Pancreas (tissue), 10 donors: ENCODE data around the gene CSNK1G1. TPM values are rescaled to one million over a fixed set of nuclear protein-coding genes. Genes with fewer than 3 reads are reported as not detected.

Experiments used
- ATAC-seq, 4 donors: fragments of 200-7000 bp; cut with Tn5 transposase; one replicate each; pipeline versions ENCODE4 v1.8.0 to v1.9.1; 2020; ENCODE audit warnings: mild to moderate bottlenecking in 4 of 4, moderate library complexity in 4 of 4
- DNase-seq, 6 donors: peaks; one replicate each; pipeline ENCODE4 v3.0.0-alpha.2; 2020
- FAIRE-seq: peaks from 2 replicates; lab custom pipeline; 2012; peaks lifted over from hg19 to GRCh38; lab: Jason Lieb, UNC
- H3K27ac ChIP-seq, 4 donors: fragments of 200-600 bp; sonication (generic); 1 replicate in 3 of 4; 2 replicates in 1 of 4; pipeline versions ENCODE4 v1.5.0 to v1.8.0; 2020
- H3K27me3 ChIP-seq, 4 donors: fragments of 200-600 bp; one replicate each; pipeline ENCODE4 v1.8.0; 2021
- H3K36me3 ChIP-seq, 3 donors: fragments of 200-600 bp; sonication (generic) in 1 of 3; one replicate each; pipeline versions ENCODE4 v1.5.0 to v1.8.0; 2020 to 2021
- H3K4me1 ChIP-seq, 3 donors: fragments of 200-600 bp; one replicate each; pipeline ENCODE4 v1.8.0; 2021
- H3K4me3 ChIP-seq, 4 donors: fragments of 200-600 bp; sonication (generic) in 2 of 4; one replicate each; pipeline versions ENCODE4 v1.5.0 to v1.8.0; 2020 to 2021
- H3K9me3 ChIP-seq, 4 donors: fragments of 200-600 bp; one replicate each; pipeline ENCODE4 v1.8.0; 2021
- WGBS, 2 donors: extraction: QIAGEN DNeasy Blood & Tissue Kit; methylation state at CpG; one replicate each; pipeline ENCODE4 v1.1.7; 2013; 5-methylcytosine and 5-hydroxymethylcytosine counted together
- intact Hi-C, 3 donors: fragments of 100-400 bp; cut with DNase I; formaldehyde crosslinking; loops; one replicate each; pipeline versions ENCODE4 v1.11.1 to v1.14.2; 2022
- polyA plus RNA-seq, 2 donors: library from polyadenylated mRNA; stranded (reverse); fragments of 200-250 nt; gene quantifications; one replicate each; pipeline ENCODE4 v1.2.3, GENCODE V29; 2013
- total RNA-seq, 6 donors: library from RNA; stranded (reverse); fragmentation: NEBNext Ultra II Directional in 4 of 6; extraction: Animal tissue kit (Norgen Biotek cat#: 25700) in 4 of 6; gene quantifications; one replicate each; pipeline versions ENCODE4 v1.2.1 to v1.2.4, GENCODE V29; 2021 to 2023
- TF ChIP-seq, protein P1 (sequence below), 4 donors: fragments of 200-600 bp; sonication (generic) in 3 of 4; IDR thresholded peaks; one replicate each; pipeline versions ENCODE4 v1.5.0 to v1.8.0; 2021; ENCODE audit warnings: antibody characterized with exemption in 4 of 4
- donor health status: healthy with polysubstance abuse.
- donor health status: DM: no; HTN: no; CAD: no; lungs with moderate emphysema.
- donor health status: DM: no; HTN: no; CAD: no.
- donor health status: control.
- donor health status: control.
- donor health status: Bipolar disorder and iron deficiency.
- donor health status: DM: yes; HTN: yes; CAD: no.
- donor health status: DM: no; HTN: no; CAD: no.
- donor health status: DM: no; HTN: no; CAD: no.
- donor health status: DM: yes; HTN: yes; CAD: no.

CSNK1G1 gene
- total and polyA plus RNA-seq, 8 donors, result 2.4 to 12.1 (median 7.0) TPM

DNA sequence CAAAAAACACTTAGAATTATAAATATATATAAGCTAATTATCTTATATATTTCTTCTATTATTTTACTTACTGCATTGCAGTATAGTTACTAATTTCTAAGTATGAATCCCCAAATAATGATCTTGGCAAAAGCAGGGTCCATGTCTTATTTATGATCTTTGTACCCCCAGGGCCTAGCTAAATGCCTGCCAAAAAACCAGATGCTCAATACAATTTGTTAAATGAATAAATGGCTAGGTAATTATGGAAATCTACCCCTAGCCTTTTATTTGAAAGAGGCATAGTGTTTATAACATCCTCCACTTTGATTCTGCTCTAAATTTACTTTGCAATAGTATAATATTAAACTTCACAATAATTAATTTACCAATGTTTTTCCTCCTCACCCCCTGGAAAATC is 69.5 kb downstream of the CSNK1G1 start:
- H3K4me1 ChIP-seq, result peaks cover 0 to 11% (median 8%) of the 10 kb centered on the region in 3 donors
- H3K36me3 ChIP-seq, result no peaks in the 10 kb centered on the region
- H3K9me3 ChIP-seq, result no peaks in the 10 kb centered on the region
- no peak for DNase-seq
- no peak overlapping the region for H3K4me3 ChIP-seq
- no peak for ATAC-seq
- H3K27ac ChIP-seq, result no peak overlapping the region
- TF ChIP-seq, protein P1, sequence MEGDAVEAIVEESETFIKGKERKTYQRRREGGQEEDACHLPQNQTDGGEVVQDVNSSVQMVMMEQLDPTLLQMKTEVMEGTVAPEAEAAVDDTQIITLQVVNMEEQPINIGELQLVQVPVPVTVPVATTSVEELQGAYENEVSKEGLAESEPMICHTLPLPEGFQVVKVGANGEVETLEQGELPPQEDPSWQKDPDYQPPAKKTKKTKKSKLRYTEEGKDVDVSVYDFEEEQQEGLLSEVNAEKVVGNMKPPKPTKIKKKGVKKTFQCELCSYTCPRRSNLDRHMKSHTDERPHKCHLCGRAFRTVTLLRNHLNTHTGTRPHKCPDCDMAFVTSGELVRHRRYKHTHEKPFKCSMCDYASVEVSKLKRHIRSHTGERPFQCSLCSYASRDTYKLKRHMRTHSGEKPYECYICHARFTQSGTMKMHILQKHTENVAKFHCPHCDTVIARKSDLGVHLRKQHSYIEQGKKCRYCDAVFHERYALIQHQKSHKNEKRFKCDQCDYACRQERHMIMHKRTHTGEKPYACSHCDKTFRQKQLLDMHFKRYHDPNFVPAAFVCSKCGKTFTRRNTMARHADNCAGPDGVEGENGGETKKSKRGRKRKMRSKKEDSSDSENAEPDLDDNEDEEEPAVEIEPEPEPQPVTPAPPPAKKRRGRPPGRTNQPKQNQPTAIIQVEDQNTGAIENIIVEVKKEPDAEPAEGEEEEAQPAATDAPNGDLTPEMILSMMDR (IDR thresholded peaks at IDR 0.05), result no peak
- FAIRE-seq, result no peak
- intact Hi-C loops, result no loop called here
- H3K27me3 ChIP-seq, result no peaks in the 10 kb centered on the region

DNA sequence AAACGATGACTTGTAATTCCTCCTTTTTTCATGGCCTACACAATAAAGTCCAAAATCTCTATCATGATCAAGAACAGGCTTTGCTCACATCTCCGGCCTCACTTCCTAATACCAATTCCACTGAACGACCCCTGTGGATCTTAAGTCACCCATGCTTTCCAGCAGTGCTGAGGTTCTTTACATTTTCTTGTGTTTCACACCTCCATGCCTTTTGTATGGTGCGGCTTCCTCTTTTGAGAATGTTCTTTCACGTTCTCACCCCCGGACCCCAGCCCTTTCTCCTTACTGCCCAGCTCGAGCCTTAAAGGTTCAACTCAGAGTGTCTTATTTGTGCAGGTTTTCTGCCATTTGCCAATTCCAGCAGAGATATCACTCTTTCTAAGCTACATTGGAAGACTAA is 70.1 kb downstream of the CSNK1G1 start:
- WGBS, 2 donors, result 80 to 84% methylated on average over 7 of the region's 7 CpGs
- Histone ChIP-seq H3K9me3 (no peaks in the 10 kb centered on the region), H3K36me3 (no peaks in the 10 kb centered on the region), H3K27ac (no peak overlapping the region), H3K4me3 (no peak overlapping the region), H3K27me3 (no peaks in the 10 kb centered on the region), H3K4me1 (peaks cover 0 to 11% (median 8%) of the 10 kb centered on the region in 3 donors)
- ATAC-seq (no peak), DNase-seq (no peak), FAIRE-seq (no peak)
- intact Hi-C loops, result no loop called here
- TF ChIP-seq, protein P1 (IDR thresholded peaks at IDR 0.05), result no peak

GRCh38 chr15:64285150-64285549 is 70.8 kb downstream of the CSNK1G1 start:
- intact Hi-C loops, result no loop called here
- DNase-seq (no peak), ATAC-seq (no peak), FAIRE-seq (no peak)
- Histone ChIP-seq H3K4me3 (no peak overlapping the region), H3K9me3 (no peaks in the 10 kb centered on the region), H3K27me3 (no peaks in the 10 kb centered on the region), H3K27ac (no peak overlapping the region), H3K4me1 (peaks cover 0 to 11% (median 8%) of the 10 kb centered on the region in 3 donors), H3K36me3 (no peaks in the 10 kb centered on the region)
- TF ChIP-seq, protein P1 (IDR thresholded peaks at IDR 0.05), result no peak
- 79 to 83% methylated on average over 1 of the region's 1 CpG for WGBS, 2 donors

DNA sequence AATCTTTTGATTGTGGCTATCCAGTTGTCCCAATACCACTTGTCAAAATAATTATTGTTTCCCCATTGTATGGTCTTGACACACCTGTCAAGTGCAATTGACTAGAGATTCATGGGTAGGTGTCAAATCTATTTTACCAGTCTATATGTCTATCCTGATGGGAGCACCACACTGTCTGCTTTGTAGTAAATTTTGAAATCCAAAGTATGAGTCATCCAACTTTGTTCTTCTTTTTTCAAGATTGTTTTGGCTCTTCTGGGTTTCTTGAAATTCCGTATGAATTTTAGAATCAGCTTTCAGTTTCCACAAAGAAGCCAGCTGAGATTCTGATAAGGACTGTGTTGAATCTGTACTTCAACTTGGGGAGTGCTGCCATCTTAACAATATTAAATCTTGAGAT is 71.9 kb downstream of the CSNK1G1 start:
- no peak for FAIRE-seq
- no peak overlapping the region for H3K27ac ChIP-seq
- TF ChIP-seq, protein P1 (IDR thresholded peaks at IDR 0.05), result no peak
- intact Hi-C loops, result no loop called here
- ATAC-seq, result peak in 2 of 4 donors; percentile 29 to 30
- DNase-seq, result no peak
- no peaks in the 10 kb centered on the region for H3K27me3 ChIP-seq
- H3K36me3 ChIP-seq, result no peaks in the 10 kb centered on the region
- WGBS, 2 donors, result 59 to 76% methylated on average over 1 of the region's 1 CpG
- no peak overlapping the region for H3K4me3 ChIP-seq
- no peaks in the 10 kb centered on the region for H3K9me3 ChIP-seq
- peaks cover 0 to 11% (median 8%) of the 10 kb centered on the region in 3 donors for H3K4me1 ChIP-seq

DNA sequence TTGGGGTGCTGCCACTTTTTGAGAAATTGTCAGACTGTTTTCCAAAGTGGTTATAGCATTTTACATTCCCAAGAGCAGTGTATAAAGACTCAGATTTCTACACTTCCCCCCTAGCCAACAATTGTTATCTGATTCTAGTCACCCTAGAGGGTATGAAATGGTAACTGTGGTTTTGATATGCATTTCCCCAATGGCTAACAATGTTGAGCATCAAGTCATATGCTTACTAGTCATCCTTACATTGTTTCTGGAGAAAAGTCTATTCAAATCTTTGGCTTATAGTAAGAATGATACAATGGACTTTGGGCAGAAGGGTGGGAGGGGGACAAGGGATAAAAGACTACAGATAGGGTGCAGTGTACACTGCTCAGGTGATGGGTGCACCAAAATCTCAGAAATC is 73.3 kb downstream of the CSNK1G1 start:
- H3K36me3 ChIP-seq, result no peaks in the 10 kb centered on the region
- H3K27ac ChIP-seq, result no peak overlapping the region
- H3K4me1 ChIP-seq, result peaks cover 0 to 11% (median 8%) of the 10 kb centered on the region in 3 donors
- intact Hi-C loops, result no loop called here
- H3K27me3 ChIP-seq, result no peaks in the 10 kb centered on the region
- no peaks in the 10 kb centered on the region for H3K9me3 ChIP-seq
- TF ChIP-seq, protein P1 (IDR thresholded peaks at IDR 0.05), result no peak
- FAIRE-seq (no peak), DNase-seq (no peak), ATAC-seq (no peak)
- H3K4me3 ChIP-seq, result no peak overlapping the region
